ENCODE results near the gene EXOSC2. TPM values are rescaled to one million over a fixed set of nuclear protein-coding genes. Genes with fewer than 3 reads are reported as not detected.

Gene EXOSC2
- polyA plus RNA-seq, 1 donor from 2014 or later, result 36.3 TPM

GRCh38 chr9:130694205-130694604 lies 625 bp downstream of the EXOSC2 start:
- TF ChIP-seq EP300 (conservative IDR thresholded peaks at IDR 0.05; ENCODE audit: poor library complexity, severe bottlenecking) (no peak), SMC3 (conservative IDR thresholded peaks at IDR 0.05; ENCODE audit: poor library complexity) (no peak), REST (IDR thresholded peaks at IDR 0.05; ENCODE audit: borderline replicate concordance) (no peak), RAD21 (conservative IDR thresholded peaks at IDR 0.05) (no peak), EZH2 (IDR thresholded peaks at IDR 0.05; ENCODE audit: borderline replicate concordance, insufficient read depth, low read length, poor library complexity, severe bottlenecking) (no peak), TAF1 (IDR thresholded peaks at IDR 0.05; ENCODE audit: low read depth) (no peak), MXI1 (conservative IDR thresholded peaks at IDR 0.05; ENCODE audit: poor library complexity, severe bottlenecking) (no peak), POLR2AphosphoS5 (IDR thresholded peaks at IDR 0.05) (no peak), CTCF (IDR thresholded peaks at IDR 0.05; ENCODE audit: poor library complexity, severe bottlenecking) (no peak)
- H2AFZ ChIP-seq (ENCODE audit: low read depth, low read length), result peak overlapping the region; percentile 77

GRCh38 chr9:130696139-130696650 lies 2.6 kb downstream of the EXOSC2 start:
- no peaks in the 10 kb centered on the region for H3K9me3 ChIP-seq (ENCODE audit: low read length)
- no peak overlapping the region for H3K4me2 ChIP-seq (ENCODE audit: low read length)
- no peaks in the 10 kb centered on the region for H3K27me3 ChIP-seq (ENCODE audit: insufficient read depth, low read depth, low read length)
- H3K4me3 ChIP-seq (ENCODE audit: low read length), result no peak overlapping the region
- H3K9me2 ChIP-seq (ENCODE audit: insufficient read depth, low read length), result no peaks in the 10 kb centered on the region
- H3K79me2 ChIP-seq (replicated peaks; ENCODE audit: insufficient read depth, low read length), result peaks cover 22% of the 10 kb centered on the region
- H3F3A ChIP-seq (ENCODE audit: insufficient read depth, low read length, poor library complexity, severe bottlenecking), result no peaks in the 10 kb centered on the region
- no peak for TF ChIP-seq CTCF (IDR thresholded peaks at IDR 0.05; ENCODE audit: poor library complexity, severe bottlenecking)
- no peak for TF ChIP-seq TAF1 (IDR thresholded peaks at IDR 0.05; ENCODE audit: low read depth)
- H2AFZ ChIP-seq (ENCODE audit: low read depth, low read length), result no peak overlapping the region
- no peak overlapping the region for H3K27ac ChIP-seq (ENCODE audit: low read length)
- no peak overlapping the region for H3K9ac ChIP-seq (ENCODE audit: low read length)
- no peaks in the 10 kb centered on the region for H3K36me3 ChIP-seq (ENCODE audit: insufficient read depth, low read length)
- H4K20me1 ChIP-seq (ENCODE audit: insufficient read depth), result no peaks in the 10 kb centered on the region

More at GRCh38 chr9:130694205-130694604, 625 bp downstream of the EXOSC2 start:
- Histone ChIP-seq H3K36me3 (ENCODE audit: insufficient read depth, low read length) (no peaks in the 10 kb centered on the region), H4K20me1 (ENCODE audit: insufficient read depth) (no peaks in the 10 kb centered on the region), H3F3A (ENCODE audit: insufficient read depth, low read length, poor library complexity, severe bottlenecking) (no peaks in the 10 kb centered on the region), H3K4me2 (ENCODE audit: low read length) (peak overlapping the region; percentile 98), H3K27ac (ENCODE audit: low read length) (peak overlapping the region; percentile 51), H3K27me3 (ENCODE audit: insufficient read depth, low read depth, low read length) (no peaks in the 10 kb centered on the region), H3K4me3 (ENCODE audit: low read length) (peak overlapping the region; percentile 78), H3K9me3 (ENCODE audit: low read length) (no peaks in the 10 kb centered on the region), H3K9me2 (ENCODE audit: insufficient read depth, low read length) (no peaks in the 10 kb centered on the region), H3K9ac (ENCODE audit: low read length) (peak overlapping the region; percentile 73), H3K79me2 (replicated peaks; ENCODE audit: insufficient read depth, low read length) (peaks cover 22% of the 10 kb centered on the region)
